Measurements from ENCODE around the gene HEATR3. TPM values are rescaled to one million over a fixed set of nuclear protein-coding genes. Genes with fewer than 3 reads are reported as not detected.

Gene HEATR3
- total and polyA plus RNA-seq, 2 donors (not counting 1 experiment from before 2014, with no cell fraction given): 18.0 to 21.0 TPM

DNA sequence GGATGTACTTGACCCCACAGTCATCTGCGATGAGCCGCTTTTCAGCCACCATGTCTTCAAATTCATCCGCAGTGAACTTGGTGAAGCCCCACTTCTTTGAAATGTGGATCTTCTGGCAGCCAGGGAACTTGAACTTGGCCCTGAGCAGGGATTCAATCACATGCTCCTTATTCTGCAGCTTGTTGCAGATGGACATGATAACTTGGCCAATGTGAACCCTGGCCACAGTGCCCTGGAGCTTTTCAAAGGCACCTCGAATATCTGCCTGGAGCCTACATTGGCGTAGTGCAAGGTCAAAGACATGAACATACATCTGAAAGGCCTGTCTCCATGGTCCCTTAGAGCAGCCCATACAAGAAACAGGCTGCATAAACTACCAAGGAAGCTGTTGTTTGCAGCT lies 85.6 kb downstream of the HEATR3 start:
- peaks cover 18% of the 10 kb centered on the region for H4K20me1 ChIP-seq (ENCODE audit: control insufficient read depth, insufficient read depth, low read length, poor library complexity, severe bottlenecking)
- H3K4me2 ChIP-seq (replicated peaks; ENCODE audit: low read depth, low read length, poor library complexity, severe bottlenecking): no peak overlapping the region
- H3K27ac Mint-ChIP-seq: peak overlapping the region; percentile 20
- WGBS (ENCODE audit: insufficient coverage): 98% methylated on average over 5 of the region's 5 CpGs
- no peak overlapping the region for H3K27ac ChIP-seq (ENCODE audit: low read length in 2 of 2)
- intact Hi-C loops (cut with micrococcal nuclease): loop anchor here (5.0 kb wide), 3 partner anchors 116 to 396 kb away; partner anchors contain the start of genes ADCY7 and NKD1
- TF ChIP-seq EZH2 (IDR thresholded peaks at IDR 0.05; ENCODE audit: borderline replicate concordance, insufficient read depth, low read depth, low read length, poor library complexity, severe bottlenecking): no peak
- TF ChIP-seq, protein P1, sequence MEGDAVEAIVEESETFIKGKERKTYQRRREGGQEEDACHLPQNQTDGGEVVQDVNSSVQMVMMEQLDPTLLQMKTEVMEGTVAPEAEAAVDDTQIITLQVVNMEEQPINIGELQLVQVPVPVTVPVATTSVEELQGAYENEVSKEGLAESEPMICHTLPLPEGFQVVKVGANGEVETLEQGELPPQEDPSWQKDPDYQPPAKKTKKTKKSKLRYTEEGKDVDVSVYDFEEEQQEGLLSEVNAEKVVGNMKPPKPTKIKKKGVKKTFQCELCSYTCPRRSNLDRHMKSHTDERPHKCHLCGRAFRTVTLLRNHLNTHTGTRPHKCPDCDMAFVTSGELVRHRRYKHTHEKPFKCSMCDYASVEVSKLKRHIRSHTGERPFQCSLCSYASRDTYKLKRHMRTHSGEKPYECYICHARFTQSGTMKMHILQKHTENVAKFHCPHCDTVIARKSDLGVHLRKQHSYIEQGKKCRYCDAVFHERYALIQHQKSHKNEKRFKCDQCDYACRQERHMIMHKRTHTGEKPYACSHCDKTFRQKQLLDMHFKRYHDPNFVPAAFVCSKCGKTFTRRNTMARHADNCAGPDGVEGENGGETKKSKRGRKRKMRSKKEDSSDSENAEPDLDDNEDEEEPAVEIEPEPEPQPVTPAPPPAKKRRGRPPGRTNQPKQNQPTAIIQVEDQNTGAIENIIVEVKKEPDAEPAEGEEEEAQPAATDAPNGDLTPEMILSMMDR (IDR thresholded peaks at IDR 0.05): no peak
- ATAC-seq (ENCODE audit: low read depth) (no peak), DNase-seq (no peak)
- no peaks in the 10 kb centered on the region for H3K9me3 ChIP-seq (ENCODE audit: control extremely low read depth in 1 of 3, control insufficient read depth in 2 of 3, insufficient read depth in 1 of 3, low read length in 2 of 3)
- H3K27me3 ChIP-seq (replicated peaks in 1 of 4; ENCODE audit: control extremely low read depth in 1 of 4, control insufficient read depth in 3 of 4, insufficient read depth in 4 of 4, low read length in 3 of 4): no peaks in the 10 kb centered on the region
- peak overlapping the region; percentile 77 for H2AFZ ChIP-seq (ENCODE audit: insufficient read depth, low read depth, low read length, poor library complexity, severe bottlenecking)
- H3K4me3 Mint-ChIP-seq: peak overlapping the region; percentile 44
- H3K9me3 Mint-ChIP-seq (ENCODE audit: insufficient read depth): no peaks in the 10 kb centered on the region
- H3K79me2 ChIP-seq (ENCODE audit: control insufficient read depth, insufficient read depth, low read length): peaks cover 27% of the 10 kb centered on the region
- CTCF ChIA-PET: interaction anchor here (1.1 to 2.0 kb wide), 5 partner anchors 59 to 655 kb away, joined by 3 to 10 read pairs (median 7); partner anchors contain the start of genes CNEP1R1 and HEATR3
- H3K27me3 Mint-ChIP-seq: no peaks in the 10 kb centered on the region
- peaks cover 23 to 28% of the 10 kb centered on the region in 2 donors for H3K4me1 ChIP-seq (ENCODE audit: control insufficient read depth in 2 of 2, insufficient read depth in 2 of 2, low read length in 2 of 2)
- H3K9ac ChIP-seq (ENCODE audit: low read length): no peak overlapping the region
- no peaks in the 10 kb centered on the region for H3K36me3 ChIP-seq (replicated peaks in 1 of 2; ENCODE audit: control extremely low read depth in 1 of 2, control insufficient read depth in 1 of 2, extremely low read depth in 1 of 2, insufficient read depth in 2 of 2, low read length in 1 of 2)
- peaks cover 27% of the 10 kb centered on the region for H3K4me1 Mint-ChIP-seq
- no peak overlapping the region for H3K4me3 ChIP-seq (ENCODE audit: control extremely low read depth in 1 of 5, extremely low read depth in 1 of 5, insufficient read depth in 1 of 5, low read depth in 2 of 5, low read length in 4 of 5)
- POLR2A ChIA-PET: interaction anchor here (0.7 to 1.6 kb wide), 2 partner anchors 85 to 126 kb away, joined by 4 to 6 read pairs; partner anchors contain the start of genes CNEP1R1 and HEATR3

DNA sequence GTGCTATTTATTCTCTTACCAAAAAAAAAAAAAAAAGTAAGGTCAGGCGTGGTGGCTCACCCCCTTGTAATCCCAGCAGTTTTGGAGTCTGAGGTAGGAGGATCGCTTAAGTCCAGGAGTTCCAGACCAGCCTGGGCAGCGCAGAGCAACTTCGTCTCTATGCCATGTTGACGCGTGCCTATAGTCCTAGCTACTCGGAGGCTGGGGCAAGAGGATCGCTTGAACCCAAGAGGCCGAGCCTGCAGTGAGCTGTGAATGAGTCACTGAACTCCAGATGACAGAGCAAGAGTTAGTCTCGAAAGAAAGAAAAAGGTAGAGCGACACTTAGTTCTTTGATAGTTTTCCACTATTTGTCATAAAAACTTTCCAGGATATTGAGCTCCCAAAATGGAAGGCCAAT lies 86.0 kb downstream of the HEATR3 start:
- ChIA-PET CTCF (interaction anchor here (1.1 to 2.0 kb wide), 5 partner anchors 59 to 655 kb away, joined by 3 to 10 read pairs (median 7); partner anchors contain the start of genes CNEP1R1 and HEATR3), POLR2A (interaction anchor here (1.6 kb wide), 1 partner anchor 86 kb away, joined by 6 read pairs; the partner anchor contains the start of gene HEATR3)
- TF ChIP-seq, protein P1 (IDR thresholded peaks at IDR 0.05): no peak
- TF ChIP-seq EZH2 (IDR thresholded peaks at IDR 0.05; ENCODE audit: borderline replicate concordance, insufficient read depth, low read depth, low read length, poor library complexity, severe bottlenecking): no peak
- DNase-seq (no peak), ATAC-seq (ENCODE audit: low read depth) (no peak)
- H3K4me1 ChIP-seq (ENCODE audit: control insufficient read depth in 2 of 2, insufficient read depth in 2 of 2, low read length in 2 of 2): peaks cover 23 to 28% of the 10 kb centered on the region in 2 donors
- intact Hi-C loops (cut with micrococcal nuclease): loop anchor here (1.0 to 5.0 kb wide), 7 partner anchors 59 to 396 kb away; partner anchors contain the start of genes ADCY7, BRD7, CNEP1R1 and HEATR3
- H3K27me3 ChIP-seq (replicated peaks in 1 of 4; ENCODE audit: control extremely low read depth in 1 of 4, control insufficient read depth in 3 of 4, insufficient read depth in 4 of 4, low read length in 3 of 4): no peaks in the 10 kb centered on the region
- no peaks in the 10 kb centered on the region for H3K9me3 ChIP-seq (ENCODE audit: control extremely low read depth in 1 of 3, control insufficient read depth in 2 of 3, insufficient read depth in 1 of 3, low read length in 2 of 3)
- H3K4me1 Mint-ChIP-seq: peaks cover 29% of the 10 kb centered on the region
- no peaks in the 10 kb centered on the region for H3K36me3 ChIP-seq (replicated peaks in 1 of 2; ENCODE audit: control extremely low read depth in 1 of 2, control insufficient read depth in 1 of 2, extremely low read depth in 1 of 2, insufficient read depth in 2 of 2, low read length in 1 of 2)
- H3K4me2 ChIP-seq (replicated peaks; ENCODE audit: low read depth, low read length, poor library complexity, severe bottlenecking): peak overlapping the region; percentile 74
- peak overlapping the region; percentile 85 to 86 for H3K27ac ChIP-seq (ENCODE audit: low read length in 2 of 2)
- H3K4me3 Mint-ChIP-seq: peak overlapping the region; percentile 90
- H3K27ac Mint-ChIP-seq: peak overlapping the region; percentile 94
- peaks cover 21% of the 10 kb centered on the region for H4K20me1 ChIP-seq (ENCODE audit: control insufficient read depth, insufficient read depth, low read length, poor library complexity, severe bottlenecking)
- peaks cover 31% of the 10 kb centered on the region for H3K79me2 ChIP-seq (ENCODE audit: control insufficient read depth, insufficient read depth, low read length)
- WGBS (ENCODE audit: insufficient coverage): 92% methylated on average over 11 of the region's 11 CpGs
- H3K9ac ChIP-seq (ENCODE audit: low read length): peak overlapping the region; percentile 66
- H3K4me3 ChIP-seq (ENCODE audit: control extremely low read depth in 1 of 5, extremely low read depth in 1 of 5, insufficient read depth in 1 of 5, low read depth in 2 of 5, low read length in 4 of 5): peak overlapping the region in 2 of 5 experiments; percentile 76 to 93
- no peaks in the 10 kb centered on the region for H3K27me3 Mint-ChIP-seq
- H3K9me3 Mint-ChIP-seq (ENCODE audit: insufficient read depth): no peaks in the 10 kb centered on the region
- H2AFZ ChIP-seq (ENCODE audit: insufficient read depth, low read depth, low read length, poor library complexity, severe bottlenecking): peak overlapping the region; percentile 77
